GM19397 (cell line): Measurements from ENCODE around the gene UVRAG.

Source experiments
- ATAC-seq: cut with Tn5 transposase; IDR thresholded peaks from one replicate; pipeline ENCODE4 v1.9.1; 2021; ENCODE audit warnings: mild to moderate bottlenecking, moderate library complexity; ENCODE audit not compliant: unreplicated experiment

The UVRAG gene

DNA sequence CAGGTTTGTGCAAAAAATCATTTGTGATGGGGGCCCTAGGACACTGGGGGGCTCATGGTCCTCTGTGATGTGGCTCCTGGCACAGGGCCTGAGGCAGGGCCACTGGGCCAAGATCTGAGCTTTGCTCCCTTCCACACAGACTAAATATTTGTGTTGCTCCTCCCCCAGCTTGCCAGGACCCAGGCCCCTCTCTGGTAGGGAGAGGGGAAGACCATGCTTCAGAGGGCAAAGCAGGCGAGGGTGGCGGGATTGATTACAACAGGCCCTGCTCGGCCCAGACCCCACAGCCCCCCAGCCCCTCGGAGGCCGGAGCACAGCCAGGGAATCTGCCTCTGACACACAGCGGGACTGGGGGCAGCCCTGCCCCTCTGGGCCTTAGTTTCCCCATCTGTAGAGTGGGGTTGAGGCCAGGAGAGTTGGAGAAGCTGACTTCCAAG lies 362.3 kb downstream of the UVRAG start:
- ATAC-seq, result no peak

DNA sequence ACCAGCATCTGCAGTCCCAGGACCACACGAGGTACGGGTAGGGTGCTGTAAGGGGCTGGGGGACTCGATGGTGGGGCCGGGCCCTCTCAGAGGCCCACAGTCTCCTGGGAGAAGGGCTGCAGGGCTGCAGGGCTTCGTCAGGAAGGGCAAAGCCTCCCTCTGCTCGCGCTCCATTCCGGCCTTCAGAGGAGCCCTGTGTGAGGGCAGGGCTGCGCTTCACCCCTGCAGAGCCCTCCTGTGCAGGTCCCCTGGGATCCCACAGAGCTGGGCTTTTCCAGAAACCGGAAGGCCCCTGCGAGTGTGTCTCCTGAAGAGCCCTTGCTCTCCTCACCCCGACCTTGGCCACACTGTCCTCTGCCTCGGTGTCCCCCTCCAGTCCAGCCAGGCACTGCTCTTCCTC lies 364.1 kb downstream of the UVRAG start:
- ATAC-seq, result no peak

DNA sequence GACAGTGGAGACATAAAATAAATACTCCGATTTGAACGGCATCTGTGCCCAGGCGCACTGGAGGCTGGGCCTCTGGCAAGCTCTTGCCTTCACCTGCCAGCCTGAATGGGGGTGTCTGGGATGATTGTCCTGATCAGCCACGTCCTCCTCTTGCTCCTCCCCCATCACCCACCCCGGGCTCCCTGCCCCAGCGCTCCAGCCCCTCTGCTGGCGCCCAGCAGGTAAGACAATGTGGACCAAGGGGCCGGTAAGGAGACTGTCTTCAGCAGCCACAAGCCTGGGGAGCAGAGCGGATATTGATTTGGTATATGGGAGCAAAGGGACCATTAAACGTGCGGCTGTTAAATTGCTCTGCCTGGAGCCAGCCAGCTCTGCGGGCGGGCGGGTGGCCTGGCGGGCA lies 366.4 kb downstream of the UVRAG start:
- no peak for ATAC-seq

DNA sequence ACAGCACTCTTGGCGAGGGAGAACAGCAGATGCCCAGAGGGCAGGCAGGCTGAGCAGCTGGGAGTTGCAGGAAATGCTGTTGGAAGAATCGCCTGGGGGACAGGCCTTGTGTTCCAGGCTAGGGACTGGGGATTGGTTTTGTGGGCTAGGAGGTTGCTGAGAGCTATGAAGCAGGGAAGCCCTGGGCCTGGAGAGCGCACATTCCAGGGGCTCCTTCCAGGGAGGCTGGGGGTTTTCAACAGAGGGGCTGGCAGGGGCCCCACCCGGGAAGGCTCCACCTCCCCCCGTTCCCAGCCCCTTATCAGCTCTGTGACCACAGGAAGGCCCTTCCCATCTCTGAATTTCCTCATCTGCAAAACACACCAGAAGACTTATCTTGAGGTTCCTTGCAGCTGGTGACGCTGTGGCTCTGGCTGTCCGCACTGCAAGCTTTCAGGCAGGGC lies 369.6 kb downstream of the UVRAG start:
- ATAC-seq, result no peak

DNA sequence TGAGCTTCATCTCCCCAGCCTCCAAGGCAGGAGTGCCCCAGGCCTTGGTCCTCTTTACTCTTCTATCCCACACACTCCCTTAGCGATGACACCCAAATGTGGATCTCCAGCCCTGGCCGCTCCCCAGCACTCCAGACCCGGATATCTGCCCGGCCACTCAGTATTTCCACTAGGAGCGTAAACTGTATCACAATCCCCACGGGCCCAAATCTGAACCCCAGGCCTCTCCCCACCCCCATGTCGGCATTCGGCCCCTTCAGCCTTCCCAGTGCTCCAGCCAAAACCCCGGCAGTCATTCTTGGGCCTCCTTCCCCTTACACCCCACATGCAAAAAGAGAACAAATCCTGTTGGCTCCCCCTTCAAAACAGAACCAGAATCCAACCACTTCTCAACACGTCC lies 370.5 kb downstream of the UVRAG start:
- no peak for ATAC-seq

DNA sequence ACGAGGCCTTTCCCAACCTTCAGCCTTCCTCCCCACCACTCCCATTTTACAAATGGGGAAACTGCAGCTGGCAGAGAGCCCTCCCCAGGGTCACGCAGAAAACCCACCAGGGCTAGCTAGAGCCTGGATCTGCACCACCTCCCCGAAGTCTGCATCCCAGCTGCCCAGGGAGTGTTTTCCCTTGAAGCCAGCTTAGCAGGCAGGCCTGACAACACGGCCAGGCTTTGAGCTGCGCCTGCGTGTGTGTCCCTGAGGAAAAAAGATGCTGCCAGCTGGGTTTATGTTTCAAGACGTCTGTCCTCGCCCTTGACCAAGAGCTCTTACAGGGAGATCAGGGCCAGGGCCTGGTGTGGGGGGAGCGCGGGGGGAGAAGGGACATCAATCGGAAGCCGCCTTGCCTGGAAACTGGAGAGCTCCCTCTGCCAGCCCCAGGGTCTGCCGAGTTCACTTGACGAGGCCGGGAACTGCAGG lies 371.0 kb downstream of the UVRAG start:
- ATAC-seq, result no peak

DNA sequence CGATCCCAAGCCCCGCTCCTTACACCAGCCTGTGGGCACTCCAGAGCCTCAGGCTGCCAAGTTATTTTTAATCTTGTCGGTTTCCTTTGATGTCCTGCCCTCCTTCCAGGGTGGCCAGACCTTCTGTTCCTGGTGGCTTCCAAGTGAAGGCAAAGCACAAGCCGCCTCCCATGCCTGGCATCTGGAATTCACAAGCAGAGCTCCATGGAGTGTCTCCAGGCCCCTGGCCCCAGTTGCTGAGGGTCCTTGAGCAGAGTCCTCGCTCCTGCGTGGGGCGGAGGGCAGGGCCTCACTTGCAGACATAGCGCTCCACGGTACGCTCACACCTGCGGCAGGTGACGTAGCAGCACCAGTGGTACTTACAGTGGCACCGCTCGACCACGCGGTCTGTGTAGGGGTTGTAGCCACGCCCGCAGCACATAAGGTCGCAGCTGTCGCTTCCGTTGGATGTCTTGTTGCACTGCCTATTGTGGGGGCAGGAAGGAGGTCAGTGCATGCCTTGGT lies 371.8 kb downstream of the UVRAG start:
- ATAC-seq, result no peak

DNA sequence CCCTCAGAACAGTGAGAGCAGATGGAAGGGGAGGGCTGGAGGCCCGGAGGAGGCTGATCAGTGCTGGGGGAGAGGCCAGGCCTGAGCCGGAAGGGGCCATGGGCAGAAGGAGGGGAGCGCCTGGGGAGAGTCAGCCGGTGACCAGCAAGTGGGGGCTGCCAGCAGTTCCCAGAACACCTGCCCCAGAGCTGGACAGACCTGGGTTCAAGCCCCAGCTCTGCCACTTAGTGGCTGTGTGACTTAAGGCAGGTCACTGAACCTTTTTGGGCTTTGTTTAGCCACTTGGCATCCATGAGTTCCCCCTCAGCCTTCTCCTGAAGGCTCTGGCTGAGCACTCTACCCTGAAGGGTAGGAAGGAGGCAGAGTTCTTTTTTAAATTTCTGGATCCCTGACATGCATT lies 373.9 kb downstream of the UVRAG start:
- ATAC-seq, result no peak

DNA sequence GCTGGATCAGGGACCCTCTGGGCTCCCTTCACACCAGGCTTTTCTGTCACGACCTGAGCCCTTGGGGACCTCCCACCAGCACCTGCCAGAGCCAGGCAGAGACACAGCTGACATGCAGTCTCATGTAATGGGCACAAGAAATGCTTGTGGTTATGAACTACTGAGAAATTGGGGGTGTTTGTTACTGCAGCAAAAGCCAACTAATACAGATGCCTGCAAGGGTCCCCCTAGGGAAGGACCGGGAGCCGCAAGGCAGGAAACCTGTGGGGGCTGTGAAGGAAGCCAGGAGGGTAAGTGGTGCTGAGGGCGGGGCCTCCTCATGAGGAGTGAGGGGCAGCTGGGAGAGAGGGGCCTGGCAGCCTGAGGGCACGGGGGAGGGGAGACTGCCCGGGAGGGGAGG lies 374.7 kb downstream of the UVRAG start:
- ATAC-seq, result no peak

DNA sequence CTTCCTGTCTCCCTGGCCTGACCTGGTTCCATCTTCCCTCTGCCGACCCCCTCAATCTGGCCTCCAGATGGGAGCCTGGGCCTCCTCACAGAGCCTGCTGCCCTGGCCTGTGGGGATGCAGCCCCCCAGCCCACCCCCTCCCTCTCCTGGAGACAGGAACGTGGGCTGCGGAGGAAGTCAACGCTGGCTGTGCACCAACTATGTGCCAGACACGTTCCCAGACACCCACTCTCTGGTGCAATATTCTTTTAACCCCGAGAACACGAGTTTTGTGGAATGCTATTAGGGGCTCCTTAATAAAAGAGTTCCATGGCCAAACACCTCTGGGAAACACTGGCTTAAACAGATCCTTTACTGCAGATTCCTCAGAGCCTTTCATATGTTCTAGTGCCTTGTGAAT lies 375.4 kb downstream of the UVRAG start:
- no peak for ATAC-seq
